DLD1 (cell line): Measurements from ENCODE around the gene POLN.

ENCODE experiments used
- in situ Hi-C: cut with HindIII; loops from 2 replicates; pipeline ENCODE4 v1.10.0; 2017; ENCODE audit warnings: low sequenced_read_pairs

Gene POLN

GRCh38 chr4:2252530-2253091 is 10.7 kb upstream of the POLN start:
- in situ Hi-C loops: no loop called here

- in situ Hi-C loops: no loop called here
These were observed 10.0 kb upstream of the POLN start for GRCh38 chr4:2251795-2252529.

GRCh38 chr4:2251073-2251794 is 9.3 kb upstream of the POLN start:
- in situ Hi-C loops: no loop called here

GRCh38 chr4:2250357-2251072 is 8.6 kb upstream of the POLN start:
- in situ Hi-C loops: no loop called here

- in situ Hi-C loops: loop anchor here (10.0 kb wide), 2 partner anchors 55 to 145 kb away; no protein-coding TSS in a partner anchor
These were observed 7.8 kb upstream of the POLN start for GRCh38 chr4:2249526-2250356.

- in situ Hi-C loops: loop anchor here (10.0 kb wide), 2 partner anchors 56 to 146 kb away; no protein-coding TSS in a partner anchor
These were observed 6.9 kb upstream of the POLN start for GRCh38 chr4:2248821-2249261.

GRCh38 chr4:2248044-2248780 is 6.3 kb upstream of the POLN start:
- in situ Hi-C loops: loop anchor here (10.0 kb wide), 2 partner anchors 57 to 147 kb away; no protein-coding TSS in a partner anchor

GRCh38 chr4:2247128-2248043 is 5.5 kb upstream of the POLN start:
- in situ Hi-C loops: loop anchor here (10.0 kb wide), 2 partner anchors 57 to 147 kb away; no protein-coding TSS in a partner anchor

GRCh38 chr4:2246384-2247127 is 4.6 kb upstream of the POLN start:
- in situ Hi-C loops: loop anchor here (10.0 kb wide), 2 partner anchors 58 to 148 kb away; no protein-coding TSS in a partner anchor

GRCh38 chr4:2245787-2246275 is 3.9 kb upstream of the POLN start:
- in situ Hi-C loops: loop anchor here (10.0 kb wide), 2 partner anchors 59 to 149 kb away; no protein-coding TSS in a partner anchor

- in situ Hi-C loops: loop anchor here (10.0 kb wide), 2 partner anchors 60 to 150 kb away; no protein-coding TSS in a partner anchor
These were observed 3.3 kb upstream of the POLN start for GRCh38 chr4:2245057-2245786.

- in situ Hi-C loops: loop anchor here (10.0 kb wide), 2 partner anchors 61 to 151 kb away; no protein-coding TSS in a partner anchor
These were observed 1.9 kb upstream of the POLN start for GRCh38 chr4:2243681-2244380.

GRCh38 chr4:2241003-2241402 is 918 bp downstream of the POLN start:
- in situ Hi-C loops: loop anchor here (10.0 kb wide), 2 partner anchors 64 to 154 kb away; no protein-coding TSS in a partner anchor

- in situ Hi-C loops: no loop called here
These were observed 4.8 kb downstream of the POLN start for GRCh38 chr4:2236944-2237666.

GRCh38 chr4:2231082-2231481 is 10.8 kb downstream of the POLN start:
- in situ Hi-C loops: no loop called here
